T-helper 2 cell (primary cell): Measurements from ENCODE around the gene GJB6.

Experiments used
- DNase-seq, 5 experiments: peaks; one replicate each; pipeline versions ENCODE4 v3.0.0 to v3.0.0-alpha.2; 2012 to 2022

The GJB6 gene

DNA sequence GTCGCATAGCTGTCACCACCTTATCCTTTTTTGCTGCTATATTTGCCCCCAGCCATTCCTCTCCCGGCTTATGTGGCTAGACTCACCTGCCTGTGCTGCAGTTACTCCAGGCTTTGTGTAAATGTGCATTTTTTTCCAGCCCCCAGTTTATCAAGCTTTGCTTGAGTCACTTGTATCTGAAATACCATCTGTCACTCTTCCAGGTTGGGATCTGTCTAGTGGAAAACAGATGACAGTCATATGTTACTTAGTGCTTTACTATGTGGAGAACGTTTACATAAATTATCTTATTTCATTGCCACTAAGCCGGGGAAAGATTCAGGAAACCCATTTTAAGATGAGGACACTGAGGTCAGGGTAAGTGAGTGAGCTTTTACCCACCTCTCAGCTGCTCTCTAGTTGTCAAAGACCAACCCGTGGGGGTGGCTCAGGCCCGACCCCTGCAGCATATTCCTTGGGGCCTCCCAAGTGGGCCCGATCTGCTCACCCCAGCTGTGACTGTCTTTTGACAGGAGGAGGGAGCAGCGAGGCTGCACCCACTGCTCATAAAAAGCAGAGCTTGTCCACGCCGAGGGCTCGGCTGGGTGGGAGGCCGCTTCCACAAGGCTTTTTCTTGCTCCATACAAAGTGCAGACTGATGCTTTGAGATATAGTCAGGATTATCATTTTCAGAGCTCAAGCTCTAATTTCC, 46.6 kb downstream of the GJB6 start:
- DNase-seq: no peak

DNA sequence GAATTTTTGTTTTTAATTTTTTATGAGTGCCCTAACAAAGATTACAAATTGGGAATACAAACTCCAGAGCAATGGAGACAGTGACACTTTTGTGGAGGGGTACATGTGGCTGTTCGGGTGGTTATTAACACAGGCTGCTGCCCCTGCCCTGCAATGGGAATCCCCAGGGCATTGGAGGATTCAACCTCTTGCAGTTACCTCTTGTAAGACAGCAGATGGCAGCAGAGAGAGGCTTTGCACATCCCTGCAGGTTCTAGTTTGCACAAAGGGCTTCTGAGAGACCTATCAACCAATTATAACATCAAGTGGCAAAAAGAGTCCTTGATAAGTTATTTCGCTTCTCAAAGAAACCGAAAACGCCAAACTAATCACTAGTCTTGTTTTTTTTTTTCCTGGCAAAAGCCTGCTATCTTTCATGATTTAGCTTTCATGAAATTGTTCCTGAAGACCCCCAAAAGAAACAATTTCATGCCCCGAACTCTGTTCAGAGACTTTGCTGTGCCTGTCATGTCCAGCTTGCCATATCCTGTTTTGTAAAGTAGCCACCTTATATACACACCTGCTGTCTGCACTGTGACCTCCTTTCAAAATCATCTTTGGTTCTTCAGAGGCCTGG, 49.8 kb downstream of the GJB6 start:
- DNase-seq: peak in 3 of 5 experiments; percentile 33 to 79 (median 38)

DNA sequence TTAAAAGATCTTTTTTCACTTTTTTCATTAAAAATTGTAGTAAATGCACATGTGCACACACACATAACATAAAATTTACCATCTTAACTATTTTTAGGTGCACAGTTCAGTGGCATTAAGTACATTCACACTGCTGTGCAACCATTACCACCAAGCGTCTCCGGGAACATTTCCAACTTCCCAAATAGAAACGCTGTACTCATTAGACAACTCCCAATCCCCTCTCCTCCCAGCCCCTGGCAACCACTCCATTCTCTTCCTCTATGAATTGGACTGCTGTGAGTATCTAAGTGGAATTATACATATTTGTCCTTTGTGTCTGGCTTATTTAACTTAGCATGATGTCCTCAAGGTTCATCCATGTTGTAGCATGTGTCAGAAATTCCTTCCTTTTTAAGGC, 50.9 kb downstream of the GJB6 start:
- no peak for DNase-seq

DNA sequence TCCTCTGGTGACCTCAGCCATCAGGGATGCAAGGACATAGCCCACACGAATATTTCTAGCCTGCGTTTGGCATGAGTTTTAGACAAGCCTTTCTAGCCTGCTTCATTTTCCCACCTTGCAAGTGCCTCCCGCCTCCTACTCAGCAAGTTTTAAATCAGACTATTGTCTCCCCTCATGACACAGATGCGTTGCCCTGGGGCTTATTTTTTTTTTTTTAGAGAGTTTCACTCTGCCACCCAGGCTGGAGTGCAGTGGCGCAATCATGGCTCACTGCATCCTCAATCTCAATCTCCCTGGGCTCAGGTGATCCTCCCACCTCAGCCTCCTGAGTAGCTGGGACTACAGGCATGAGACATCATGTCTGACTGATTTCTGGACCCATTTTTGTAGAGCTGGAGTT, 54.0 kb downstream of the GJB6 start:
- no peak for DNase-seq

DNA sequence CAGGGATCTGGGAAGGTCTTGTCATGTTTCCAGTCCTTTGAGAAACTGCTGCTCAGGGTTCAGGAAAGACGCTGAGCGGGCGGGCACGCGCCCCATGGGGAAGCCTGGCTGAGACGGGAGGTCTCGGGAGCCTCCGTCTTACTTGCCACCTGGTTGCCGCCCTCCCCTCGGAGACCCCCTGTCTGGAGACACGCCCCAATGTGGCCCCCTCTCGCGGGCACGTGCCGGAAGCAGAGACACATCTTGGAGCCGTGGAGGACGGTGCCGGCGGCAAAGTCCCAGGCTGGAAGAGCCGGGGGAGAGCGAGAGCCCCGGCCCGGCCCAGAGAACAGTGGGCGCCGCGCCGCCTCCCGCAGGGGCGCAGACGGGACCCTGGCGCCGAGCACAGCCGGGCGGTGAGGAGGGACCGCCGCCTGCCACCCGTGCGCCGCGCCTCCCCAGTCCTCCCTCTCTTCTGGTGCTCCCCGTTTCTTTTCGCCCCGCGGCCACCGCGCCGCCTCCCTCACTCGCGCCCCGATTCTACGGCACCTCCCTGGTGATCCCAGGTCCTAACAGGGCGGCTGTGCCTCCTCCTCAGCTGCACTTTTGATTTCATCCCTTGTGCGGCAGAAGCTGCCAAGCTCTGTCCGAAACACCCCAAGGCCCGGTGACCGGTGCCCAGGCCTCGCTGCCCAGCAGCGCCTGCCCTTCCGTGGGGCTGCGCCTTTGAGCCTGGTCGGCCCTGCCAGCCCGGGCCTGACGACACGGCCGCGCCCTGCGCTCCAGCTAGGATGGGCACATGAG, 54.9 kb downstream of the GJB6 start:
- no peak for DNase-seq

DNA sequence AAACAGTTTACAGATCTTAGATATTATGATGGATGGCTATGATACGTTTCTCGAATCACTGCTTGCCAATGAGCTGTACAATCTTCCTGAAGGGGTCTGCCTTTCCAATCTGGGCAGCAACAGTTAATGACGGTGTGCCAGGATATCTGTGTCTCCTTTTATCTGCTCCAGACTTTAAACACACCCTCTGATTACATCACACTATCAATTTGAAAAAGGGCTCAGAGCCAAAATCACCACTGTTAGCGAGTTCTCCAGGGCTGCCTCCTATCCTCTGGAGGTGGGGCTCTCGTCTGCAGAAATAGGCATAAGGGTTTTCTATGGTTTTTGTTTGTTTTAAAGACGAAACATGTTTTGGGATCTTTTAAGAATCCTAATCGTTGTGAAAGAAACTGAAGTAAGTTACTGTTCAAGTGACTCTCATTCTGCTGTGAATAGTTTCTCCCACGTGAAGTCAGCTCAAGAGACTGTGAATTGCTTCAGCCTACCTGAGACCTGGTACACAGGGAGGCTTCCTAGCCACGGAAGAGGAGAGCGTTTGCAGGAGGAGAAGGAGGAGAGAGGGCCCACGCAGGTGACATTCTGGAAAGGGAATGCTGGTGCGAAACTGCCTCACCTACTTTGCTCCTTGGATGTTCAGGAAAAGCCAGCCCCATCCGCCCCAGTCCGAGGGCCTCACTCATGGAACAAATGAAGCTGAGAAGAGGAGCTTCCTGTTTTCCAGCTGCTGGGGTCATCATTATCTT, 56.0 kb downstream of the GJB6 start:
- DNase-seq: no peak

DNA sequence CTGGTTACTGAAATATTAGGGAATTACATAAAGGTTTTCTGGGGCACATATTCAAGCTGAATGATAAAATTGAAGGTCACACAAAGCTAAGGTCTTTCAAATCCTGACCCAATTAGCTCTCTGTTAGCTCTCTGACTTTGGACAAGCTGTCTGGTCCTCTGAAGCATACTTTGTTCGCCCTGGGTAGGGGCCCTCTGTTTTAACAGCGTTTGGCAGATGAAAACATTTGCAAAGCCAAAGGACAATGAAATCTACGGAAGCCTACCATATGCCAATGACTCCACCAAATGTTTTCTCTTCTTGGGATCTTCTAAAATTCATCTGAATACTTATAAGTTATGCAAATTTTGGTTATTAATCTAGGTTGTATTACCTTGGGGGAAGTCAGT, 56.7 kb downstream of the GJB6 start:
- DNase-seq: no peak

DNA sequence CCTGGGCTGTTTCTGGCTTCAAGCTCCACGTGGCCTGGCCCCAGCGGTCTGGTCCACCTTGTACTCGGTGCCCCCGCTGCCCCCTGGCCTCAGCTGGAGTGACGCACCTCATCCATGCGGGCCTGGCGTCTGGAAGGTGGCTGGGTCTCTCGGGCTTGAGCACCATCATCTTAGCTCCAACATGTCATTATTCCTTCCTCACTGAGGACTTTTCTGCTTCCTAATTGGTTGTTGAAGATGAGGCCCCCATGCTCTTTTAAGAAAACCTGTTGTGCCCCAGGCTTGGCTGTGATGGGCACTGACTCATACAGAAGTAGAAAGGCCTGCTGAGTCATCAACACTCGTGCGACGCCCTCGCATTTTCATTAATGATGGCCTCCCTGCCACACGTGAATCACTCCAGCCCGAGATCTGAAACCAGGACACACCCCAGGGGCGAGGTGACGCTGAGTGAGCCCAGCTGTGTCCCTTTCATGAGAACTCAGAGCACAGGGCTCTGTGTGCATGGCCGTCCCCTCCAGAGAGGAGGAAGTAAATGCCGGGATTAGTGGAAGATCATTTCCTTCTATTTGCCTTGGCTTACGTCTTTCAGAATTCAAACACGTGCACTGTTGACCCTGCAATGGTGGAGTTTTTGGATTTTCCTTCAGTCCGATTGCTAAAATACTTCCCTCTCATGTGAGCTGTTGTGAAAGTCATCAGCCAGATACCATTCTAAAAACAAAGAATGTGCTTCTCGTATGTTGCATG, 57.3 kb downstream of the GJB6 start:
- DNase-seq: peak in 2 of 5 experiments; percentile 58 to 62

DNA sequence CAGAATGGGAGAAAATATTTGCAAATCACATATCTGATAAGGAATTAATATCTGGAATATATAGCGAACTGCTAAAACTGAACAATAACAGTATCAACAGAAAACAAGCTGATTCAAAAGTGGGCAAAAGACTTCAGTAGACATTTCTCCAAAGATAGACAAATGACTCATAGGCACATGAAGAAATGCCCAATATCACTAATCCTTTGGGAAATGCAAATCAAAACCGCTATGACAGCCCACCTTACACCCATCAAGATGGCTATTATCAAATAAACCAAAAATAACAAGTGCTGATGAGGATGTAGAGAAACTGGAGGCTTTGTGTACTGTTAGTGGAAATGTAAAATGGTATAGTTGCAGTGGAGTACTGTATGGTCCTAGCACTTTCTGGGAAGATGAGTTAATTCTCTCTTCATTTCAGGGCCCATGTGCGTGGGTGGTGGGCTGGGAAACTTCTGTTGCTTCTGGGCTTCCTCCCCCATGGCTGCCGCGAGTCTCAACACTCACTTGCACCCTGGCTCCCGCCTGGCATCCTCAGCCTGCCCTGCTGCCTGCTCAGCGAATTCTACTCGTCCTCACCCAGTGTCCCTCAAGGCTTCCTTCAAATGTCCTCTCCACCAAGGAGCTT, 58.9 kb downstream of the GJB6 start:
- DNase-seq: no peak
